Epithelial cell of proximal tubule (primary cell): ENCODE measurements around the gene RNF167. TPM values are rescaled to one million over a fixed set of nuclear protein-coding genes. Genes with fewer than 3 reads are reported as not detected.
A peak's percentile ranks its signal among the peaks of the same experiment; 100 is the strongest.

Experiments
- DNase-seq: peaks from one replicate; pipeline ENCODE4 v3.0.0-alpha.2; 2011; ENCODE audit warnings: low read depth
- H3K4me3 ChIP-seq: 2 replicates; pipeline ENCODE4 v1.5.1; 2011; ENCODE audit warnings: low read depth, mild to moderate bottlenecking, low read length
- total RNA-seq: library from RNA; depleted of rRNA; stranded (reverse); fragments of >200 nt; gene quantifications from 2 replicates; pipeline ENCODE4 v1.2.3, GENCODE V29; 2015
- TF ChIP-seq, protein P1 (sequence below): conservative IDR thresholded peaks from 2 replicates; pipeline ENCODE4 v1.5.1; 2012; ENCODE audit warnings: low read depth, mild to moderate bottlenecking, low read length

Gene RNF167
- 49.0 and 55.1 TPM in 2 replicates for total RNA-seq

DNA sequence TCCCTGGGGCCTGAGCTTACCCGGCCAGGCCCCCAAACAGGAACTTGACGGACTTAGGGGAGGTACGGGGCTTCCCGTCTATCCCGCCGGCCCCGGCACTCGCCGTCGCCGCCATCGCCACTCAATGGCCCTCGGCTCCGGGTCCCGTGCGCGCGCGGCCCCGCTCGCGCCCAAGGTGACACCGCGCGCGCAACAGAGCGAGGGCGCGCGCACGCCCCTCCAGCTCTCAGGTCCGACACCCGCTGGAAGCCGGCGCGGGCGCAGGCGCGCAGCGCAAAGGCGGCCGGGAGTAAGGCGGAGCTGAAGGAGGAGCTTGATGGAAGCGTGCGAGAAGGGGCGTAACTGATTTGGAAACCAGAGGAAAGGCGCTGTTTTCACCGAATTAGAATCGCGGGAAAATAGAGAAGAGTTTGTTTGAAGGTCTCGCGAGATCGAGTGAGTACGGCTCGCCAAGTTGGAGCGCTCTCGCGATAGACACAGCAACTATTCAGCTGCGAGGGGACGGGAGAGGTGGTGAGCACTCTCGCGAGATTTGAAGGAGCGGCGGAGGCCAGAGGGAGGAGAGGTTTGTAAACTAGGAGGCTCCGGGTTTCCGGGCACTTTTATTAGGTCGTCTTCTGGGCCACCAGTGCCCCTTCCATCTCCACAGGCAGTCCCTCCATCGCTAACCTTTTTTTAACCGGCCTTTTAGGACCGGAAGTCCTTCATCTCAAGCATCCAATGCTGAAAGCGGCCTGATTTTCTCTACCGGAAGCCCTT is at the start of gene RNF167, which contains the start of gene SLC25A11:
Gene RNF167 (plus strand): TSS at position 473 of the 759 bp plus-strand sequence. CDS start 642 bp downstream, outside the sequence.
Gene SLC25A11 (minus strand): TSS at position 251 of the 759 bp plus-strand sequence. CDS start 136 bp downstream, at position 115.
- DNase-seq = peak; percentile 98
- TF ChIP-seq, protein P1, sequence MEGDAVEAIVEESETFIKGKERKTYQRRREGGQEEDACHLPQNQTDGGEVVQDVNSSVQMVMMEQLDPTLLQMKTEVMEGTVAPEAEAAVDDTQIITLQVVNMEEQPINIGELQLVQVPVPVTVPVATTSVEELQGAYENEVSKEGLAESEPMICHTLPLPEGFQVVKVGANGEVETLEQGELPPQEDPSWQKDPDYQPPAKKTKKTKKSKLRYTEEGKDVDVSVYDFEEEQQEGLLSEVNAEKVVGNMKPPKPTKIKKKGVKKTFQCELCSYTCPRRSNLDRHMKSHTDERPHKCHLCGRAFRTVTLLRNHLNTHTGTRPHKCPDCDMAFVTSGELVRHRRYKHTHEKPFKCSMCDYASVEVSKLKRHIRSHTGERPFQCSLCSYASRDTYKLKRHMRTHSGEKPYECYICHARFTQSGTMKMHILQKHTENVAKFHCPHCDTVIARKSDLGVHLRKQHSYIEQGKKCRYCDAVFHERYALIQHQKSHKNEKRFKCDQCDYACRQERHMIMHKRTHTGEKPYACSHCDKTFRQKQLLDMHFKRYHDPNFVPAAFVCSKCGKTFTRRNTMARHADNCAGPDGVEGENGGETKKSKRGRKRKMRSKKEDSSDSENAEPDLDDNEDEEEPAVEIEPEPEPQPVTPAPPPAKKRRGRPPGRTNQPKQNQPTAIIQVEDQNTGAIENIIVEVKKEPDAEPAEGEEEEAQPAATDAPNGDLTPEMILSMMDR = no peak
- peak within 1 kb of the TSS; percentile 93 for H3K4me3 ChIP-seq

DNA sequence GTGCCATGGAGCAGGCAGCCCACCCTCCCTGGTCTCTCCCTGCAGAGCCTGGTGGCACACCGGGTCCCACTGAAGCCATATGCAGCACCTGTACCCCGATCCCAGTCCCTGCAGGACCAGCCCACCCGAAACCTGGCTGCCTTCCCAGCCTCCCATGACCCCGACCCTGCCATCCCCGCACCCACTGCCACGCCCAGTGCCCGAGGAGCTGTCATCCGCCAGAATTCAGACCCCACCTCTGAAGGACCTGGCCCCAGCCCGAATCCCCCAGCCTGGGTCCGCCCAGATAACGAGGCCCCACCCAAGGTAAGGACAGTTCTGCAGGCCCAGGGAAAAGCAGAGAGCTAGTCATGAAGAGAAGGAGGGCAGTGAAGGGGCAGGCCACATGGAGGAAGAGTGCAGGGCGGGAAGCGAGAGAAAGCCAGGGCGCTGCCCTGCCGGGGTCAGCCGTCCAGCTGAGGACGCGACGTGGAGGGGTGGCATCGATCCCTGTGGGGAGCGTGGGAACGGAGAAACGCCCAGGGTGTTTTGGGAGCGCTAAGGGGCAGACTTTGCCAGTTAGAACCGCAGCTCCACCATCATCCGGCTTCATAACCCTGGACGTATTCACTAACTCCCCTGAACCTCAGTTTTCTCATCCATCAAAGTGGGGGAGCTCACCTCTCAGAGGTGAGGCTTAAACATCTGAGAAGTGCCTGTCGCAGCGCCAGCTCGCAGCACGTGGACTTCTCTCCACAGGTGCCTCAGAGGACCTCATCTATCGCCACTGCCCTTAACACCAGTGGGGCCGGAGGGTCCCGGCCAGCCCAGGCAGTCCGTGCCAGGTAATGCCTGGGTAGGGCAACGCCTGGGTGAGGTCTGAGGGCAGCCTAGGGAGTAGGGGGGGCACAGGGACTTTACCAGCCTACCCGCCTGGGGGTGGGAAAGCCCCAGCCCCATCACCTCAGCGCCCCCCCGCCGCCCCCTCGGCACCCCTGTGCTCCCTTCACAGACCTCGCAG is 48.4 kb upstream of the RNF167 start:
- TF ChIP-seq, protein P1 = no peak
- no peak overlapping the region for H3K4me3 ChIP-seq
- DNase-seq = no peak

GRCh38 chr17:4892499-4893221 is 47.4 kb upstream of the RNF167 start:
- H3K4me3 ChIP-seq = no peak overlapping the region
- no peak for DNase-seq
- TF ChIP-seq, protein P1 = no peak

DNA sequence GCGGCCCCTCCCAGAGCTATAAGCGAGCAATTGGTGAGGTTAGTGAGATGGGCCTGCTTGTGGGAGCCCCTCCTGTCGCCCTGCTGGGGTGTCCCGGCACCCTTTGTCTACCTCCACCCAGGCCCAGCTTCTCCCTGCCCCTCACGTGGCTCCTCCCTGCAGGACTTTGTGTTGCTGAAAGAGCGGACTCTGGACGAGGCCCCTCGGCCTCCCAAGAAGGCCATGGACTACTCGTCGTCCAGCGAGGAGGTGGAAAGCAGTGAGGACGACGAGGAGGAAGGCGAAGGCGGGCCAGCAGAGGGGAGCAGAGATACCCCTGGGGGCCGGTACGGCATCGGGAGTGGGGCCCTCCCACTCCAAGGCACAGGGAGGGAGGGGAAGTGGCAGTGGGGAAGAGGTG is 46.8 kb upstream of the RNF167 start:
- no peak for DNase-seq
- TF ChIP-seq, protein P1 = no peak

DNA sequence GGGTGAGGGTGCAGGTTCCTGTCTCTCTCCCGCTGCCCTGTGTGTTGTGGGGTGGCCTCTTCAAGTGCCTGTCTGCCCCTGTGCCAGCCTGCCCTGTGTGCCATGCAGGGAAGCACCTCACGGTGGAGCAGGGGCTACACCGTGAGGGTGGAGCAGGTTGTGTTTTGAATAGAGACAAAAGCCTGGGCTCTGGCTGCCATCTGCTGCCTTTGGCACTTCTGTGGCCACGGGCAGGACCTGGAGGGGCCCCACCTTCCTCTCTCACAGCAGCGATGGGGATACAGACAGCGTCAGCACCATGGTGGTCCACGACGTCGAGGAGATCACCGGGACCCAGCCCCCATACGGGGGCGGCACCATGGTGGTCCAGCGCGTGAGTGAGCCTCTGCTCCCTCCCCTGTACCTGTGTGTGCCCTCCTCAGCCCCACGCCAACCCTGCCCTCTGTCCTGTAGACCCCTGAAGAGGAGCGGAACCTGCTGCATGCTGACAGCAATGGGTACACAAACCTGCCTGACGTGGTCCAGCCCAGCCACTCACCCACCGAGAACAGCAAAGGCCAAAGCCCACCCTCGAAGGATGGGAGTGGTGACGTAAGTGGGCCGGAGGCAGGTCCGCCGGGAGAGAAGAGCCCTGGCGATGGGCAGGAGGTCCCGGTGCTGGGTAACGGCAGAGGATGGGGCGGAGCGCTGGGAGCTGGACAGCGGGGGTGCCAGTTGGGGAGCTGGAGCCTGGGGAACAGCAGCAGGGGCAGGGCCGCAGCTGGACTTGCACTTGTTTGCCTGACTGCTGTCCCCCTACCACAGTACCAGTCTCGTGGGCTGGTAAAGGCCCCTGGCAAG is 46.1 kb upstream of the RNF167 start:
- no peak overlapping the region for H3K4me3 ChIP-seq
- no peak for DNase-seq
- TF ChIP-seq, protein P1 = no peak

More for the DNA sequence above, 46.8 kb upstream of the RNF167 start:
- no peak overlapping the region for H3K4me3 ChIP-seq
